ENCODE data around the gene ETS1. TPM values are rescaled to one million over a fixed set of nuclear protein-coding genes. Genes with fewer than 3 reads are reported as not detected.

Gene ETS1
- total RNA-seq, 1 experiment from 2014 or later: 82.0 TPM

- Mint-ChIP-seq H3K9me3 (ENCODE audit: unreplicated experiment) (no peaks in the 10 kb centered on the region), H3K36me3 (ENCODE audit: insufficient read depth, unreplicated experiment) (no peaks in the 10 kb centered on the region), H3K4me3 (ENCODE audit: unreplicated experiment) (no peak overlapping the region), H3K4me1 (ENCODE audit: insufficient read depth, unreplicated experiment) (no peaks in the 10 kb centered on the region), H3K27me3 (ENCODE audit: insufficient read depth, unreplicated experiment) (no peaks in the 10 kb centered on the region), H3K27ac (ENCODE audit: low read depth, unreplicated experiment) (no peak overlapping the region)
- POLR2A ChIA-PET: interaction anchor here (0.6 kb wide), 1 partner anchor 106 kb away, joined by 3 read pairs; no protein-coding TSS in a partner anchor
- no TSS peak for BruUV-seq (replicated peaks)
- CTCF ChIA-PET: interaction anchor here (0.9 to 1.0 kb wide), 3 partner anchors 128 to 455 kb away, joined by 3 to 4 read pairs (median 4); no protein-coding TSS in a partner anchor
- no peak for DNase-seq (ENCODE audit: unreplicated experiment)
- intact Hi-C loops (cut with micrococcal nuclease): no loop called here
- TF ChIP-seq CTCF (IDR thresholded peaks at IDR 0.05; ENCODE audit: unreplicated experiment): no peak
Measured at GRCh38 chr11:128625746-128626145, 38.4 kb upstream of the ETS1 start.

- intact Hi-C loops (cut with micrococcal nuclease): no loop called here
- Mint-ChIP-seq H3K27me3 (ENCODE audit: insufficient read depth, unreplicated experiment) (no peaks in the 10 kb centered on the region), H3K4me3 (ENCODE audit: unreplicated experiment) (no peak overlapping the region), H3K9me3 (ENCODE audit: unreplicated experiment) (no peaks in the 10 kb centered on the region), H3K27ac (ENCODE audit: low read depth, unreplicated experiment) (no peak overlapping the region), H3K36me3 (ENCODE audit: insufficient read depth, unreplicated experiment) (no peaks in the 10 kb centered on the region), H3K4me1 (ENCODE audit: insufficient read depth, unreplicated experiment) (no peaks in the 10 kb centered on the region)
- POLR2A ChIA-PET: interaction anchor here (0.6 kb wide), 1 partner anchor 105 kb away, joined by 3 read pairs; no protein-coding TSS in a partner anchor
- no TSS peak for BruUV-seq (replicated peaks)
- CTCF ChIA-PET: interaction anchor here (0.6 to 1.7 kb wide), 6 partner anchors 23 to 812 kb away, joined by 3 to 5 read pairs (median 3); no protein-coding TSS in a partner anchor
- no peak for DNase-seq (ENCODE audit: unreplicated experiment)
- no peak for TF ChIP-seq CTCF (IDR thresholded peaks at IDR 0.05; ENCODE audit: unreplicated experiment)
Measured at GRCh38 chr11:128625326-128625725, 38.0 kb upstream of the ETS1 start.

- no peak overlapping the region for H3K4me3 Mint-ChIP-seq (ENCODE audit: unreplicated experiment)
- H3K27me3 Mint-ChIP-seq (ENCODE audit: insufficient read depth, unreplicated experiment): peaks cover 2% of the 10 kb centered on the region
- H3K36me3 Mint-ChIP-seq (ENCODE audit: insufficient read depth, unreplicated experiment): no peaks in the 10 kb centered on the region
- ChIA-PET POLR2A (no interaction called here), CTCF (interaction anchor here (0.5 to 1.7 kb wide), 10 partner anchors 22 to 811 kb away, joined by 3 to 6 read pairs (median 3); no protein-coding TSS in a partner anchor)
- intact Hi-C loops (cut with micrococcal nuclease): no loop called here
- no peak overlapping the region for H3K27ac Mint-ChIP-seq (ENCODE audit: low read depth, unreplicated experiment)
- no TSS peak for BruUV-seq (replicated peaks)
- DNase-seq (ENCODE audit: unreplicated experiment): no peak
- no peaks in the 10 kb centered on the region for H3K9me3 Mint-ChIP-seq (ENCODE audit: unreplicated experiment)
- no peaks in the 10 kb centered on the region for H3K4me1 Mint-ChIP-seq (ENCODE audit: insufficient read depth, unreplicated experiment)
- TF ChIP-seq CTCF (IDR thresholded peaks at IDR 0.05; ENCODE audit: unreplicated experiment): no peak
Measured at GRCh38 chr11:128624269-128625175, 37.2 kb upstream of the ETS1 start.

- POLR2A ChIA-PET: no interaction called here
- no peaks in the 10 kb centered on the region for H3K9me3 Mint-ChIP-seq (ENCODE audit: unreplicated experiment)
- no peak overlapping the region for H3K27ac Mint-ChIP-seq (ENCODE audit: low read depth, unreplicated experiment)
- peaks cover 12% of the 10 kb centered on the region for H3K27me3 Mint-ChIP-seq (ENCODE audit: insufficient read depth, unreplicated experiment)
- no peak for TF ChIP-seq CTCF (IDR thresholded peaks at IDR 0.05; ENCODE audit: unreplicated experiment)
- H3K4me1 Mint-ChIP-seq (ENCODE audit: insufficient read depth, unreplicated experiment): no peaks in the 10 kb centered on the region
- H3K4me3 Mint-ChIP-seq (ENCODE audit: unreplicated experiment): no peak overlapping the region
- intact Hi-C loops (cut with micrococcal nuclease): no loop called here
- BruUV-seq (replicated peaks): no TSS peak
- CTCF ChIA-PET: interaction anchor here (0.6 to 1.7 kb wide), 7 partner anchors 174 to 466 kb away, joined by 3 to 6 read pairs (median 4); no protein-coding TSS in a partner anchor
- H3K36me3 Mint-ChIP-seq (ENCODE audit: insufficient read depth, unreplicated experiment): no peaks in the 10 kb centered on the region
- no peak for DNase-seq (ENCODE audit: unreplicated experiment)
Measured at GRCh38 chr11:128623091-128623490, 35.7 kb upstream of the ETS1 start.
